ENCODE data around the gene METTL5.

METTL5 gene

GRCh38 chr2:169782513-169782912, 42.2 kb downstream of the METTL5 start:
- H2AFZ ChIP-seq (ENCODE audit: low read length): no peak overlapping the region

GRCh38 chr2:169781249-169782013, 43.3 kb downstream of the METTL5 start:
- H3K9me3 ChIP-seq (ENCODE audit: low read length): no peaks in the 10 kb centered on the region
- no peak overlapping the region for H2AFZ ChIP-seq (ENCODE audit: low read length)
- H3K79me2 ChIP-seq (ENCODE audit: insufficient read depth, low read length): no peaks in the 10 kb centered on the region
- no peak overlapping the region for H3K4me2 ChIP-seq (ENCODE audit: low read length)
- no peaks in the 10 kb centered on the region for H3K9me2 ChIP-seq (ENCODE audit: low read depth, low read length)
- no peak overlapping the region for H3K9ac ChIP-seq (ENCODE audit: low read length)
- H3K4me1 ChIP-seq (ENCODE audit: insufficient read depth, low read length, severe bottlenecking): no peaks in the 10 kb centered on the region
- no peak for TF ChIP-seq CTCF (IDR thresholded peaks at IDR 0.05; ENCODE audit: low read length)
- no peak for TF ChIP-seq EZH2 (IDR thresholded peaks at IDR 0.05; ENCODE audit: borderline replicate concordance, low read length)
- no peak overlapping the region for H3K4me3 ChIP-seq (ENCODE audit: low read depth, low read length, poor library complexity, severe bottlenecking)
- H4K20me1 ChIP-seq (ENCODE audit: insufficient read depth, low read length): no peaks in the 10 kb centered on the region
- H3K36me3 ChIP-seq (ENCODE audit: insufficient read depth, low read length): no peaks in the 10 kb centered on the region
- no peaks in the 10 kb centered on the region for H3F3A ChIP-seq (ENCODE audit: insufficient read depth, low read length)
- no peak overlapping the region for H3K27ac ChIP-seq (ENCODE audit: low read depth, low read length, poor library complexity, severe bottlenecking)
- H3K27me3 ChIP-seq (ENCODE audit: insufficient read depth, low read length): no peaks in the 10 kb centered on the region

More at GRCh38 chr2:169782513-169782912, 42.2 kb downstream of the METTL5 start:
- Histone ChIP-seq H3K27ac (ENCODE audit: low read depth, low read length, poor library complexity, severe bottlenecking) (no peak overlapping the region), H3K9ac (ENCODE audit: low read length) (no peak overlapping the region), H3K4me2 (ENCODE audit: low read length) (no peak overlapping the region), H3K36me3 (ENCODE audit: insufficient read depth, low read length) (no peaks in the 10 kb centered on the region), H3K27me3 (ENCODE audit: insufficient read depth, low read length) (no peaks in the 10 kb centered on the region), H3K79me2 (ENCODE audit: insufficient read depth, low read length) (no peaks in the 10 kb centered on the region), H3K9me3 (ENCODE audit: low read length) (no peaks in the 10 kb centered on the region), H4K20me1 (ENCODE audit: insufficient read depth, low read length) (no peaks in the 10 kb centered on the region), H3K4me3 (ENCODE audit: low read depth, low read length, poor library complexity, severe bottlenecking) (no peak overlapping the region), H3K4me1 (ENCODE audit: insufficient read depth, low read length, severe bottlenecking) (no peaks in the 10 kb centered on the region), H3F3A (ENCODE audit: insufficient read depth, low read length) (no peaks in the 10 kb centered on the region), H3K9me2 (ENCODE audit: low read depth, low read length) (no peaks in the 10 kb centered on the region)
- TF ChIP-seq EZH2 (IDR thresholded peaks at IDR 0.05; ENCODE audit: borderline replicate concordance, low read length) (no peak), CTCF (IDR thresholded peaks at IDR 0.05; ENCODE audit: low read length) (no peak)

- no peaks in the 10 kb centered on the region for H3K9me2 ChIP-seq (ENCODE audit: low read depth, low read length)
- H3K9ac ChIP-seq (ENCODE audit: low read length): no peak overlapping the region
- no peaks in the 10 kb centered on the region for H3K36me3 ChIP-seq (ENCODE audit: insufficient read depth, low read length)
- H3K79me2 ChIP-seq (ENCODE audit: insufficient read depth, low read length): no peaks in the 10 kb centered on the region
- H3K4me3 ChIP-seq (ENCODE audit: low read depth, low read length, poor library complexity, severe bottlenecking): no peak overlapping the region
- no peaks in the 10 kb centered on the region for H3F3A ChIP-seq (ENCODE audit: insufficient read depth, low read length)
- H3K4me1 ChIP-seq (ENCODE audit: insufficient read depth, low read length, severe bottlenecking): peaks cover 8% of the 10 kb centered on the region
- H3K4me2 ChIP-seq (ENCODE audit: low read length): no peak overlapping the region
- no peaks in the 10 kb centered on the region for H3K27me3 ChIP-seq (ENCODE audit: insufficient read depth, low read length)
- H3K9me3 ChIP-seq (ENCODE audit: low read length): no peaks in the 10 kb centered on the region
- no peak overlapping the region for H3K27ac ChIP-seq (ENCODE audit: low read depth, low read length, poor library complexity, severe bottlenecking)
- no peaks in the 10 kb centered on the region for H4K20me1 ChIP-seq (ENCODE audit: insufficient read depth, low read length)
- H2AFZ ChIP-seq (ENCODE audit: low read length): no peak overlapping the region
- no peak for TF ChIP-seq EZH2 (IDR thresholded peaks at IDR 0.05; ENCODE audit: borderline replicate concordance, low read length)
- TF ChIP-seq CTCF (IDR thresholded peaks at IDR 0.05; ENCODE audit: low read length): no peak
Measured at GRCh38 chr2:169778446-169778845, 46.3 kb downstream of the METTL5 start.

Data from OCI-LY1 (cell line).